WERI-Rb-1 (cell line): ENCODE results near the gene MLYCD.

Source experiments
- DNase-seq: peaks from one replicate; pipeline ENCODE4 v3.0.0-alpha.2; 2020
- H3K27ac ChIP-seq: fragments of 250-450 bp; sonication (Bioruptor Pico); 2 replicates; pipeline ENCODE4 v1.5.1; 2020; ENCODE audit warnings: mild to moderate bottlenecking, moderate library complexity
- H3K27me3 ChIP-seq: fragments of 250-450 bp; sonication (Bioruptor Pico); 2 replicates; pipeline ENCODE4 v1.5.1; 2021; ENCODE audit warnings: mild to moderate bottlenecking, low read depth, moderate library complexity; ENCODE audit not compliant: insufficient read depth, severe bottlenecking
- H3K36me3 ChIP-seq: fragments of 250-450 bp; sonication (Bioruptor Pico); 2 replicates; pipeline ENCODE4 v1.5.1; 2020; ENCODE audit warnings: mild to moderate bottlenecking, moderate library complexity
- H3K4me3 ChIP-seq: 2 replicates; pipeline ENCODE4 v1.5.1; 2011; ENCODE audit warnings: low read depth, mild to moderate bottlenecking, control low read depth, low read length
- H3K9me3 ChIP-seq: fragments of 250-450 bp; sonication (Bioruptor Pico); 2 replicates; pipeline ENCODE4 v1.5.1; 2021; ENCODE audit warnings: mild to moderate bottlenecking, moderate library complexity; ENCODE audit not compliant: severe bottlenecking
- TF ChIP-seq, protein P1 (sequence below): IDR thresholded peaks from 2 replicates; pipeline ENCODE4 v1.5.1; 2011; ENCODE audit warnings: low read depth, mild to moderate bottlenecking, control low read depth, inconsistent platforms, low read length

Gene MLYCD

GRCh38 chr16:83899978-83900377 lies 1.1 kb downstream of the MLYCD start:
- no peak overlapping the region for H3K27ac ChIP-seq
- H3K27me3 ChIP-seq, result no peaks in the 10 kb centered on the region
- no peak for DNase-seq

DNA sequence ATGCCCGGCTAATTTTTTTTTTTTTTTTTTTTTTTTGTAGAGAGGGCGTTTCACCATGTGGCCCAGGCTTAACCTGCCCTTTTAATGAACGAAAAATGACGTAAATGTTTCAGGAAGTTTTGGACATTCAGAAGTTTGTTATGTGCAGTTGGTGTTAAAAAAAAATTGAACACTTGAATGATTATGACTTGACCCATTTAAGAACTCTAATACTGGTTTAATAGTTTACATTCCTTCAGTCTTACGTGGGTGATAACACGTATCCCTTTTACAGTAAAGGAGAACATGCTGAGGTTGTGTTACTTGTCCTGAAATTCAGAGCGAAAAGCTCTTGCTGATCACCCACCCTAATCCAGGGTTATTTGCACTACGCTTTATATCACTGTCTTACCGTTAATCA lies 1.7 kb downstream of the MLYCD start:
- no peaks in the 10 kb centered on the region for H3K27me3 ChIP-seq
- DNase-seq, result no peak
- no peaks in the 10 kb centered on the region for H3K36me3 ChIP-seq
- no peaks in the 10 kb centered on the region for H3K9me3 ChIP-seq
- H3K27ac ChIP-seq, result no peak overlapping the region
- no peak overlapping the region for H3K4me3 ChIP-seq
- TF ChIP-seq, protein P1, sequence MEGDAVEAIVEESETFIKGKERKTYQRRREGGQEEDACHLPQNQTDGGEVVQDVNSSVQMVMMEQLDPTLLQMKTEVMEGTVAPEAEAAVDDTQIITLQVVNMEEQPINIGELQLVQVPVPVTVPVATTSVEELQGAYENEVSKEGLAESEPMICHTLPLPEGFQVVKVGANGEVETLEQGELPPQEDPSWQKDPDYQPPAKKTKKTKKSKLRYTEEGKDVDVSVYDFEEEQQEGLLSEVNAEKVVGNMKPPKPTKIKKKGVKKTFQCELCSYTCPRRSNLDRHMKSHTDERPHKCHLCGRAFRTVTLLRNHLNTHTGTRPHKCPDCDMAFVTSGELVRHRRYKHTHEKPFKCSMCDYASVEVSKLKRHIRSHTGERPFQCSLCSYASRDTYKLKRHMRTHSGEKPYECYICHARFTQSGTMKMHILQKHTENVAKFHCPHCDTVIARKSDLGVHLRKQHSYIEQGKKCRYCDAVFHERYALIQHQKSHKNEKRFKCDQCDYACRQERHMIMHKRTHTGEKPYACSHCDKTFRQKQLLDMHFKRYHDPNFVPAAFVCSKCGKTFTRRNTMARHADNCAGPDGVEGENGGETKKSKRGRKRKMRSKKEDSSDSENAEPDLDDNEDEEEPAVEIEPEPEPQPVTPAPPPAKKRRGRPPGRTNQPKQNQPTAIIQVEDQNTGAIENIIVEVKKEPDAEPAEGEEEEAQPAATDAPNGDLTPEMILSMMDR, result no peak

More at GRCh38 chr16:83899978-83900377, 1.1 kb downstream of the MLYCD start:
- Histone ChIP-seq H3K9me3 (no peaks in the 10 kb centered on the region), H3K4me3 (peak overlapping the region; percentile 47), H3K36me3 (no peaks in the 10 kb centered on the region)
- TF ChIP-seq, protein P1, result no peak

GRCh38 chr16:83901101-83901500 lies 2.2 kb downstream of the MLYCD start:
- H3K27me3 ChIP-seq, result no peaks in the 10 kb centered on the region

GRCh38 chr16:83903751-83904150 lies 4.8 kb downstream of the MLYCD start:
- Histone ChIP-seq H3K9me3 (no peaks in the 10 kb centered on the region), H3K4me3 (no peak overlapping the region), H3K27me3 (no peaks in the 10 kb centered on the region), H3K36me3 (no peaks in the 10 kb centered on the region), H3K27ac (no peak overlapping the region)
- TF ChIP-seq, protein P1, result no peak
- DNase-seq, result peak; percentile 49

More at GRCh38 chr16:83901101-83901500, 2.2 kb downstream of the MLYCD start:
- DNase-seq, result no peak
- no peak overlapping the region for H3K27ac ChIP-seq
- TF ChIP-seq, protein P1, result no peak
- H3K9me3 ChIP-seq, result no peaks in the 10 kb centered on the region
- H3K4me3 ChIP-seq, result no peak overlapping the region
- H3K36me3 ChIP-seq, result no peaks in the 10 kb centered on the region

GRCh38 chr16:83906683-83907082 lies 7.8 kb downstream of the MLYCD start:
- Histone ChIP-seq H3K27ac (no peak overlapping the region), H3K36me3 (no peaks in the 10 kb centered on the region), H3K9me3 (no peaks in the 10 kb centered on the region), H3K4me3 (no peak overlapping the region), H3K27me3 (no peaks in the 10 kb centered on the region)
- no peak for DNase-seq
- TF ChIP-seq, protein P1, result no peak

GRCh38 chr16:83907111-83907510 lies 8.2 kb downstream of the MLYCD start:
- no peaks in the 10 kb centered on the region for H3K9me3 ChIP-seq
- TF ChIP-seq, protein P1, result no peak
- no peaks in the 10 kb centered on the region for H3K36me3 ChIP-seq
- H3K4me3 ChIP-seq, result no peak overlapping the region
- H3K27ac ChIP-seq, result no peak overlapping the region
- DNase-seq, result no peak
- no peaks in the 10 kb centered on the region for H3K27me3 ChIP-seq
